ENCODE measurements around the gene SECTM1.
A peak's percentile ranks its signal among the peaks of the same experiment; 100 is the strongest.

SECTM1 gene

GRCh38 chr17:82334204-82334621 is 647 bp upstream of the SECTM1 start:
- WGBS, 2 experiments: 79 to 81% methylated on average over 25 of the region's 25 CpGs
- Histone ChIP-seq H3K36me3 (ENCODE audit: control insufficient read depth, insufficient read depth, low read length) (no peaks in the 10 kb centered on the region), H3K9me3 (ENCODE audit: control insufficient read depth, low read length) (no peaks in the 10 kb centered on the region), H3K27ac (ENCODE audit: insufficient read depth, low read depth, low read length, poor library complexity, severe bottlenecking) (no peak overlapping the region), H3K4me1 (ENCODE audit: control insufficient read depth, insufficient read depth, low read length) (peaks cover 29% of the 10 kb centered on the region), H3K4me3 (ENCODE audit: insufficient read depth, low read depth, low read length) (no peak overlapping the region), H3K27me3 (ENCODE audit: control insufficient read depth, insufficient read depth, low read length, poor library complexity, severe bottlenecking) (peaks cover 98% of the 10 kb centered on the region)

GRCh38 chr17:82332669-82333278 is 792 bp downstream of the SECTM1 start:
- Histone ChIP-seq H3K4me3 (ENCODE audit: insufficient read depth, low read depth, low read length) (peak overlapping the region; percentile 13), H3K36me3 (ENCODE audit: control insufficient read depth, insufficient read depth, low read length) (no peaks in the 10 kb centered on the region), H3K9me3 (ENCODE audit: control insufficient read depth, low read length) (no peaks in the 10 kb centered on the region), H3K27me3 (ENCODE audit: control insufficient read depth, insufficient read depth, low read length, poor library complexity, severe bottlenecking) (peaks cover 93% of the 10 kb centered on the region), H3K4me1 (ENCODE audit: control insufficient read depth, insufficient read depth, low read length) (peaks cover 34% of the 10 kb centered on the region), H3K27ac (ENCODE audit: insufficient read depth, low read depth, low read length, poor library complexity, severe bottlenecking) (no peak overlapping the region)
- 26 to 27% methylated on average over 32 of the region's 32 CpGs for WGBS, 2 experiments

GRCh38 chr17:82331345-82331939 is 2.1 kb downstream of the SECTM1 start:
- H3K27ac ChIP-seq (ENCODE audit: insufficient read depth, low read depth, low read length, poor library complexity, severe bottlenecking): no peak overlapping the region
- H3K4me1 ChIP-seq (ENCODE audit: control insufficient read depth, insufficient read depth, low read length): peaks cover 38% of the 10 kb centered on the region
- H3K4me3 ChIP-seq (ENCODE audit: insufficient read depth, low read depth, low read length): no peak overlapping the region
- WGBS, 2 experiments: 93 to 94% methylated on average over 25 of the region's 25 CpGs
- no peaks in the 10 kb centered on the region for H3K9me3 ChIP-seq (ENCODE audit: control insufficient read depth, low read length)
- H3K27me3 ChIP-seq (ENCODE audit: control insufficient read depth, insufficient read depth, low read length, poor library complexity, severe bottlenecking): peaks cover 89% of the 10 kb centered on the region
- H3K36me3 ChIP-seq (ENCODE audit: control insufficient read depth, insufficient read depth, low read length): no peaks in the 10 kb centered on the region

GRCh38 chr17:82330322-82331239 is 3.0 kb downstream of the SECTM1 start:
- Histone ChIP-seq H3K9me3 (ENCODE audit: control insufficient read depth, low read length) (no peaks in the 10 kb centered on the region), H3K27ac (ENCODE audit: insufficient read depth, low read depth, low read length, poor library complexity, severe bottlenecking) (no peak overlapping the region), H3K27me3 (ENCODE audit: control insufficient read depth, insufficient read depth, low read length, poor library complexity, severe bottlenecking) (peaks cover 82% of the 10 kb centered on the region), H3K36me3 (ENCODE audit: control insufficient read depth, insufficient read depth, low read length) (no peaks in the 10 kb centered on the region), H3K4me1 (ENCODE audit: control insufficient read depth, insufficient read depth, low read length) (peaks cover 33% of the 10 kb centered on the region), H3K4me3 (ENCODE audit: insufficient read depth, low read depth, low read length) (no peak overlapping the region)
- WGBS, 2 experiments: 83 to 86% methylated on average over 28 of the region's 28 CpGs

- no peak overlapping the region for H3K27ac ChIP-seq (ENCODE audit: insufficient read depth, low read depth, low read length, poor library complexity, severe bottlenecking)
- no peaks in the 10 kb centered on the region for H3K36me3 ChIP-seq (ENCODE audit: control insufficient read depth, insufficient read depth, low read length)
- H3K9me3 ChIP-seq (ENCODE audit: control insufficient read depth, low read length): no peaks in the 10 kb centered on the region
- no peak overlapping the region for H3K4me3 ChIP-seq (ENCODE audit: insufficient read depth, low read depth, low read length)
- H3K27me3 ChIP-seq (ENCODE audit: control insufficient read depth, insufficient read depth, low read length, poor library complexity, severe bottlenecking): peaks cover 74% of the 10 kb centered on the region
- H3K4me1 ChIP-seq (ENCODE audit: control insufficient read depth, insufficient read depth, low read length): peaks cover 30% of the 10 kb centered on the region
- WGBS, 2 experiments: 91 to 92% methylated on average over 19 of the region's 19 CpGs
These were observed 3.8 kb downstream of the SECTM1 start for GRCh38 chr17:82329683-82330321.

GRCh38 chr17:82328994-82329507 is 4.5 kb downstream of the SECTM1 start:
- 92 to 94% methylated on average over 15 of the region's 15 CpGs for WGBS, 2 experiments
- Histone ChIP-seq H3K4me1 (ENCODE audit: control insufficient read depth, insufficient read depth, low read length) (peaks cover 27% of the 10 kb centered on the region), H3K4me3 (ENCODE audit: insufficient read depth, low read depth, low read length) (no peak overlapping the region), H3K9me3 (ENCODE audit: control insufficient read depth, low read length) (no peaks in the 10 kb centered on the region), H3K36me3 (ENCODE audit: control insufficient read depth, insufficient read depth, low read length) (no peaks in the 10 kb centered on the region), H3K27me3 (ENCODE audit: control insufficient read depth, insufficient read depth, low read length, poor library complexity, severe bottlenecking) (peaks cover 67% of the 10 kb centered on the region), H3K27ac (ENCODE audit: insufficient read depth, low read depth, low read length, poor library complexity, severe bottlenecking) (no peak overlapping the region)

GRCh38 chr17:82328141-82328993 is 5.2 kb downstream of the SECTM1 start:
- Histone ChIP-seq H3K36me3 (ENCODE audit: control insufficient read depth, insufficient read depth, low read length) (no peaks in the 10 kb centered on the region), H3K9me3 (ENCODE audit: control insufficient read depth, low read length) (no peaks in the 10 kb centered on the region), H3K27me3 (ENCODE audit: control insufficient read depth, insufficient read depth, low read length, poor library complexity, severe bottlenecking) (peaks cover 60% of the 10 kb centered on the region), H3K4me1 (ENCODE audit: control insufficient read depth, insufficient read depth, low read length) (peaks cover 33% of the 10 kb centered on the region), H3K4me3 (ENCODE audit: insufficient read depth, low read depth, low read length) (no peak overlapping the region), H3K27ac (ENCODE audit: insufficient read depth, low read depth, low read length, poor library complexity, severe bottlenecking) (no peak overlapping the region)
- WGBS, 2 experiments: 66 to 67% methylated on average over 28 of the region's 28 CpGs

GRCh38 chr17:82327757-82328140 is 5.8 kb downstream of the SECTM1 start:
- peaks cover 54% of the 10 kb centered on the region for H3K27me3 ChIP-seq (ENCODE audit: control insufficient read depth, insufficient read depth, low read length, poor library complexity, severe bottlenecking)
- H3K4me1 ChIP-seq (ENCODE audit: control insufficient read depth, insufficient read depth, low read length): peaks cover 27% of the 10 kb centered on the region

GRCh38 chr17:82327289-82327688 is 6.3 kb downstream of the SECTM1 start:
- H3K4me3 ChIP-seq (ENCODE audit: insufficient read depth, low read depth, low read length): no peak overlapping the region
- no peaks in the 10 kb centered on the region for H3K9me3 ChIP-seq (ENCODE audit: control insufficient read depth, low read length)
- H3K27ac ChIP-seq (ENCODE audit: insufficient read depth, low read depth, low read length, poor library complexity, severe bottlenecking): no peak overlapping the region
- peaks cover 49% of the 10 kb centered on the region for H3K27me3 ChIP-seq (ENCODE audit: control insufficient read depth, insufficient read depth, low read length, poor library complexity, severe bottlenecking)
- peaks cover 25% of the 10 kb centered on the region for H3K4me1 ChIP-seq (ENCODE audit: control insufficient read depth, insufficient read depth, low read length)
- H3K36me3 ChIP-seq (ENCODE audit: control insufficient read depth, insufficient read depth, low read length): no peaks in the 10 kb centered on the region
- 30 to 32% methylated on average over 15 of the region's 15 CpGs for WGBS, 2 experiments

More at GRCh38 chr17:82327757-82328140, 5.8 kb downstream of the SECTM1 start:
- H3K4me3 ChIP-seq (ENCODE audit: insufficient read depth, low read depth, low read length): no peak overlapping the region
- 64 to 65% methylated on average over 14 of the region's 16 CpGs for WGBS, 2 experiments
- no peak overlapping the region for H3K27ac ChIP-seq (ENCODE audit: insufficient read depth, low read depth, low read length, poor library complexity, severe bottlenecking)
- no peaks in the 10 kb centered on the region for H3K9me3 ChIP-seq (ENCODE audit: control insufficient read depth, low read length)
- H3K36me3 ChIP-seq (ENCODE audit: control insufficient read depth, insufficient read depth, low read length): no peaks in the 10 kb centered on the region
